ENCODE results near the gene ZFR.

DNA sequence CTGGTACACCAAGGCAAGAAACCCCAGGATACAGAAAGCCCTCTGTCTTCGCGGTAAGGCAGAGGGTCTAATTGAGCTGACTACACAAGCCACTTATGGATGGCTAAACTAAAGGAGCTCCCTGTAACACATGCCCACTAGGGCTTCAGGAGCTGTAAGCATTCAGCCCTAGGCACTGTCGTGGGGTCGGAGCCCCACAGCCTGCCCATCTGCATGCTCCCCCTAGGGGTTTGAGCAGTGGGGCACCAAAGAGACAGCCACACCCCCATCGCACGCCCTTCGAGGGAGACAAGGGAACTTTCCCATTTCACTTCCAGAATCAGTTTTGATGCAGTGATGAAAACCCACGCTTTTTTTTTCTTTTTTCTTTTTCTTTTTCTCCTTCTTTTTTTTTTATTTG, 120.8 kb downstream of the ZFR start:
- TF ChIP-seq EZH2phosphoT487 (IDR thresholded peaks at IDR 0.05; ENCODE audit: low read depth, severe bottlenecking, unreplicated experiment) (no peak), EZH2 (IDR thresholded peaks at IDR 0.05; ENCODE audit: borderline replicate concordance) (no peak)
- TF ChIP-seq, protein P1, sequence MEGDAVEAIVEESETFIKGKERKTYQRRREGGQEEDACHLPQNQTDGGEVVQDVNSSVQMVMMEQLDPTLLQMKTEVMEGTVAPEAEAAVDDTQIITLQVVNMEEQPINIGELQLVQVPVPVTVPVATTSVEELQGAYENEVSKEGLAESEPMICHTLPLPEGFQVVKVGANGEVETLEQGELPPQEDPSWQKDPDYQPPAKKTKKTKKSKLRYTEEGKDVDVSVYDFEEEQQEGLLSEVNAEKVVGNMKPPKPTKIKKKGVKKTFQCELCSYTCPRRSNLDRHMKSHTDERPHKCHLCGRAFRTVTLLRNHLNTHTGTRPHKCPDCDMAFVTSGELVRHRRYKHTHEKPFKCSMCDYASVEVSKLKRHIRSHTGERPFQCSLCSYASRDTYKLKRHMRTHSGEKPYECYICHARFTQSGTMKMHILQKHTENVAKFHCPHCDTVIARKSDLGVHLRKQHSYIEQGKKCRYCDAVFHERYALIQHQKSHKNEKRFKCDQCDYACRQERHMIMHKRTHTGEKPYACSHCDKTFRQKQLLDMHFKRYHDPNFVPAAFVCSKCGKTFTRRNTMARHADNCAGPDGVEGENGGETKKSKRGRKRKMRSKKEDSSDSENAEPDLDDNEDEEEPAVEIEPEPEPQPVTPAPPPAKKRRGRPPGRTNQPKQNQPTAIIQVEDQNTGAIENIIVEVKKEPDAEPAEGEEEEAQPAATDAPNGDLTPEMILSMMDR (IDR thresholded peaks at IDR 0.05; ENCODE audit: poor library complexity), result no peak
